ENCODE measurements around the gene CEP70.
"Not testable (repeated sequence)": the region's sequence is repeated elsewhere in the genome, so short reads cannot be mapped to it uniquely, and the experiment has no call there.

Gene CEP70

DNA sequence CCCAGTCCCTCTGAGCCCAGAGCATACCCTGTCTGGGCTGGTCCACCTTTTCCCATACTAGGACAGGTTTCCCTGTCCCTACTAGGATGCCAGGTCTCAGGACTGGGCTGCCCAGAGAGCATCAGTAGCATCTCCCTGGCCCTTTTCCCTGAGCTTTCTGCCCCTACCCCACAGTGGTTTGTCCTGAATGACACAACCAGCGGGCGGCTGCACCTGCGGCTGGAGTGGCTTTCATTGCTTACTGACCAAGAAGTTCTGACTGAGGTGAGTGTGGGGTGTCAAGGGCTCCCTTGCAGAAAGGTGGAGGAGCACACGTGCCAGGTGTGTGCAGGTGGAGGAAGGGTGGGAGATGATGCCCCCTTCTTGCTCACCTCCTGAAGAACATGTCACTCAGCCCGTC, 126.1 kb downstream of the CEP70 start:
- DNase-seq, result no peak

DNA sequence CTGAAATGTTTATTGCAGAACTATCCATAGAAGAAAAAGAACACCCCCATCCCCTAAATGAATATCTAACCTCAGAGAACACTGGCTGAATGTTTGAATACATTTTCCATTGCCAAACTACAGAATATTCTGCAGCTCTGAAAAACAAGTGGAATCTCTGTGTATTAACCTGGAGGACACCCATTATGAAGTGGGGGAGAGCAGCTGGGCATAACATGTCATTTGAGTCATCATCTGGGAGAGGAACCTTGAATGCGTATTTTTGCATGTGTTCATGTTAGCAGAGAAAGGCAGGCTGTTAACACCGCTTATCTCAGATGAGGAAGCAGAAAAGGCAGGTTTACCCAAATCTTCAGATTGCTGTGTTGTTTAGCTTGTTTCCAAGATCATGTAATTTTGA, 128.1 kb downstream of the CEP70 start:
- no peak for DNase-seq

DNA sequence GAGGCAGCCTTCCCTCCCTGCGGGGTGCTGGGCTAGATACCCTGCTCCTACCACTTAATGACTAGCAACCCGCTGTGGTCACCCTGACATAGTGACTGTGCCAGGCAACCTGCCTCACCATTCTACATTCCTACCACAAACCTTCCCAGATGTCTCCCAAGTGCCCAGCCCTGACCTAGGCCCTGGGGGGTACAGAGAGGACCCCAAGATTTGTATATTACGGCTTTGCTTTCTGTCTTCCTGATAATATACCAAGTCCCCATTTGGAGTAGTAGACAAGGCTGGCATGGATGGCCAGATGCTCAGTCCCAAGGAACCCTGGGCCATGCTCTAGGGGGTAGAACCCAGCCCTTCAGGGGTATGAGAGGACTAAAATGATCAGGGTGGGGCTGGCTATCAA, 128.6 kb downstream of the CEP70 start:
- no peak for DNase-seq

DNA sequence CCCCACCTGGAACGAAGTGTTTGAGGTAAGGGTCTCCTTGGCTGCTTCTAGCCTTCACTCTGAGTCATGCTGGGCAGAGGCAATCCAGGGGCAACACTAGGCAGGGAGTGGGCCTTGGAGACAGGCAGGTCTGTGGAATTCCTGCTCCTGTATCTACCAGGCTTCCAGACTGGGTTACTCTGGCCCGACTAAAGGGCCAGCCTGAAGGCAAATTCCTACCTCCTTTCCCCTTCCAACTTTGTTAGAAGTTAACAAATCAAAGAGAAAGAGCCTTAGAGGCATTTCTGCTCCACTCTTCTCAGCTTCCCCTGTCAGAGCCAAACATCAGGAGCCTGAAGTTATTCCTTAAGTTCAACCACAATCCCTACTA, 129.6 kb downstream of the CEP70 start:
- DNase-seq, result no peak

DNA sequence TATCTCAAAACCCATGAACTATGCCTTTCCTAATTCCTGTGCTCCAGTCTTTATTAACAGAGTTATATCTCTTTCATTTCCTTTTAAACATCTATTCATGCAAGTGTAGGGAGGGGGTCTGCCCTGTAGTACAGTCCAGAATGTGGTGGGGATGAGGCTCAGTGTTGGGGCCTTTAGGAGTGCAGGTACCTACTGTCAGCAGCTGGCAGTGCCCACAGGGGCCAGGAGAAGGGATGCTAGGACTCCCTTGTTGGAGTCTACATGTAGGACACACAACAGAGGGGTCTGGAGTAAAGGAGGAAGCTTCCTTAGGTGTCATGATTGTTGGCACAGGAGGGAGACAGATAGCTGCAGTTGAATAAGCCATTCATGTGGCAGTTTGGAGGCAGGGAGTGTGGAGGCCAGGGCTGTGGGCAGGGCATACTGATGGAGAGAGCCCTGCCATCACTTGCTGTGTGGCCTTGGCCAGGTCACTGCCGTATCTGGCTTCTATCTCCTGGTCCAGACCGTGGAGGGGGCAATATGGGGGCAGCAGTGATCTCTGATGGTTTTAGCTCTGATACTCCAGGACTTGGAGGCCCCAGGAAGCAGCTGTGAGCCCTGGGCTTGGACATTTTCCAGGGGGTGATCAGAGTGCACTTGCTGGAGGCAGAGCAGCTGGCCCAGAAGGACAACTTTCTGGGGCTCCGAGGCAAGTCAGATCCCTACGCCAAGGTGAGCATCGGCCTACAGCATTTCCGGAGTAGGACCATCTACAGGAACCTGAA, 130.2 kb downstream of the CEP70 start:
- no peak for DNase-seq

DNA sequence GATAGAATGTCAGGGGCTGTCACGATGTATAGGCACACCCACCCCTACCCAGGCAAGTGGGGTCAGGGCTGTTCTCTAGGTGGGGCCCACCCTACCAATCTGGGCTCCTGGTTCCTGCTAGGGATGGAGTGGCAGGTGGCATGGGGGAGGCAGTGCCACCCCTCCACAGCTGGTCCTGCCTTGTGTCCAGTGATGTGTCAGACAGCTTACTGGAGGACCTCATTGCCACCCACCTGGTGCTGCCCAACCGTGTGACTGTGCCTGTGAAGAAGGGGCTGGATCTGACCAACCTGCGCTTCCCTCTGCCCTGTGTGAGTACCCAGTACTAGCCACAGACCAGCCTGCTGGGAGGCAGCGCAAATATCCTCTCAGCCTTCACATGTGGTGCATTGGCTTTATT, 132.2 kb downstream of the CEP70 start:
- DNase-seq, result no peak

DNA sequence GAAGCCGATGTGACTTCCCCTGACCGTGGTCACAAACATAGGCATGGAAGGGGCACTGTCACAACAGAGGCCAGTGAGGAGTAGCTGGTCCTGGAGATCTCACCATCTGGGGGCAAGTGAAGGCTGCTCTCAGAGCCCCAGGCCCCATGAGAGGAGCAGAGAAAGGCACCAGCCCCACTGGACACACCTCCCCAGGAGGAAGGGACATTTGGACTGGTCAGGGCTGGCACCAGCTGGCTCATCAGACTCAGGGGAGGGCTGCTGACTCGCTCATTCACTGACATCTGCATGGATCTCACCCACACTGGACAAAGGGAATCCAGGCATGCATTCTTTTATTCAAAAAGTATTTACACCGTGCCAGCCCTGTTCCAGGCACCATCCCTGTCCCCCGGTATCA, 132.8 kb downstream of the CEP70 start:
- no peak for DNase-seq

DNA sequence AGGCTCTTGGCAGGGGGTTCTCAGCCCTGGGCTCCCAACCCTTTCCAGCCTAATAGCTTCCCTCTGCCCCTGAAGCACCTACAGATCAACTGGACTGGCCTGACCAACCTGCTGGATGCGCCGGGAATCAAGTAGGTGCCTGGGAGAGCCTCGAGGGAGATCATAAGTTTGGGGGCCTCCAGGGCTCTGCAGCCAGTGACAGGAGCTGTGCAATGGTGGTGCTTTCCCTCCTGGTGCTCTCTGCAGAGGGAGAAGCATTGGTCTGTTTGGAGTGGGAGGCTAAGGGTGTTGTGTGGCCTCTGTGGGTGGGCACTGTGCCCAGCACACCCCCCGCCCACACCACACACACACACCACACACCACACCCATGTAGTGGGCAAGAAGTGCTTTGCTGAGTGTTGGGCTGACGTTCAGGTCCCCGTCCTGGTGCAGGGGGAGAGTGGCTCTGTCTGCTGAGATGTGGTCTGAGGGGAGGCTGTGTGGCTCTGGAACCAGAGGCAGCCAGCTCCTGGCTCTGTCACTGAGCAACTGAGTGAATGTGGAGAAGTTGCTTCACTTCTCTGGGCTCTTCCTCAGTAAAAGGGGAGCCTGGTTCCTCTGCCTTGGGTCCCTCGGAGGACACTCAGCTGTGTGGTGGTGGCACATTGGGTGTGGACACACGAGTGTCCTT, 133.4 kb downstream of the CEP70 start:
- no peak for DNase-seq

DNA sequence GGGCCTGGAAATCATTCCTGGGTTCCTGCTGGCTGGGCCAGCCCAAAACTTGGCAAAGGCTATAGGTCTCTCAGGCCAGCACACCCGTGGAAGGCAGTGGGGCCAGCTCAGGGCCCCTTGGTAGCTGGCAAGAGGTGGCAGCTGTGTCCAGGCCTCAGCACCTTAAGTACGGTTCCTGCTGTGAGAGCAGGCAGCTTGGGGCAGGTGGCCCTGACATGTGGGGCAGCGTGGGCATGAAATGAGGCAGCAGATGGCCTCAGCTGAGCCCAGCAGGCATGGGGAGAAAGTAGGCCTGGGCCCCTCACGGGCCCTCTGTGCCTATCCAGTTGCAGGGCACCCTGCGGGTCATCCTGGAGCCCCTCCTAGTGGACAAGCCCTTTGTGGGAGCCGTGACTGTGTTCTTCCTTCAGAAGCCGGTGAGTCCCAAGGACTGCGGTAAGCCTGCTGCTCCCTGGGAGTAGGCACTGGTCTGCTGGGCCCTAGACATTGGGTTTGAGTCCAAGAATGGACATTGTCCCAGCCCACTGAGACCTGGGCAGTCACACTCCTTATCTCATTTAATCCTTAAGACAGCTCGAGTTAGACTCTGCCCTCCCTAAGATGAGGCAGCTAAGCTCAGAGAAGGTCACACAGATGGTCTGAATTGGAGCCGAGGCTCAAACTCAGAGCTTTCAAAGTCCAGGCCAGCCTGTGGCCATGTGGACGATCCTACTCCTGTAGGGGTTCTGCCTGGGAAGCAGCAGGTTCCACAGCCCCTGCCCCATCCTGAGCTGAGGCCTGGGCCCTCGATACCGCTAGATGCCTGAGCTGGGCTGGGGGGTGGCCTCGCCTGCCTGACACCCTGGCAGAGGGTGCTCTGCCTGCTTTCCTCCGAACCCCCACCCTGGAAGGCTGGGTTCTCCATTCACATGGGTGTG, 134.2 kb downstream of the CEP70 start:
- DNase-seq, result no peak

DNA sequence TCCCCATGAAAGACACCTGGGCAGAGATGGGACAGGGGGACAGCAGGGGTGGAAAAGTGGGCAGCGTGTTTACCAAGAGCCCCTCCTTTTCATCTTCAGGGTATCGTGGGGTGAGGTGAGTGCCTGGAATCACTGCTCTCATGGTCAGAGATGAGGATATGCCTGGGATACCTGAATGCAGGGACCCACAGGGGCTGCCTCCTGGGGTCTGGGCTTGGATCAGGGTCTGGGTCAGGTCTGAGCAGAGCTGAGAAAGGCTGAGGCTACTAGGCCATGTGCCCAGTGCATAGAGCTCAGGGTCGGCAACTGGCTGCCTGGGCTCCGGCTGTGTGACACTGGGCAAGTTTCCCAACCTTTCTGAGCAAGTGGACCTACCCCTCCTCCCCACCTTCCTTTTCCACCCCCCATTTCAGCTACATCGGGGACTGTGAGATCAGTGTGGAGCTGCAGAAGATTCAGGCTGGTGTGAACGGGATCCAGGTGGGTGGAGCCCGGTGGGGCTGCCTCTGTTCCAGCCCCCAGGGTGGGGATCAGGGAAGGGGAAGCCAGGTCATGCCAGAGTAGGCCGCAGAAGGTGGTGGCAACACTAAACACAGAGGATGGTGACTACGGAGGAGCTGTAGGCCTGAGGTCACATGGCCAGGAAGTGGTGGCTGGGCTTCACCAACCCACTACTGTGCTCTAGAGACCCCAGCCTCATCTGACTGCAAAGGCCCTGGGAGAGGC, 135.1 kb downstream of the CEP70 start:
- no peak for DNase-seq

DNA sequence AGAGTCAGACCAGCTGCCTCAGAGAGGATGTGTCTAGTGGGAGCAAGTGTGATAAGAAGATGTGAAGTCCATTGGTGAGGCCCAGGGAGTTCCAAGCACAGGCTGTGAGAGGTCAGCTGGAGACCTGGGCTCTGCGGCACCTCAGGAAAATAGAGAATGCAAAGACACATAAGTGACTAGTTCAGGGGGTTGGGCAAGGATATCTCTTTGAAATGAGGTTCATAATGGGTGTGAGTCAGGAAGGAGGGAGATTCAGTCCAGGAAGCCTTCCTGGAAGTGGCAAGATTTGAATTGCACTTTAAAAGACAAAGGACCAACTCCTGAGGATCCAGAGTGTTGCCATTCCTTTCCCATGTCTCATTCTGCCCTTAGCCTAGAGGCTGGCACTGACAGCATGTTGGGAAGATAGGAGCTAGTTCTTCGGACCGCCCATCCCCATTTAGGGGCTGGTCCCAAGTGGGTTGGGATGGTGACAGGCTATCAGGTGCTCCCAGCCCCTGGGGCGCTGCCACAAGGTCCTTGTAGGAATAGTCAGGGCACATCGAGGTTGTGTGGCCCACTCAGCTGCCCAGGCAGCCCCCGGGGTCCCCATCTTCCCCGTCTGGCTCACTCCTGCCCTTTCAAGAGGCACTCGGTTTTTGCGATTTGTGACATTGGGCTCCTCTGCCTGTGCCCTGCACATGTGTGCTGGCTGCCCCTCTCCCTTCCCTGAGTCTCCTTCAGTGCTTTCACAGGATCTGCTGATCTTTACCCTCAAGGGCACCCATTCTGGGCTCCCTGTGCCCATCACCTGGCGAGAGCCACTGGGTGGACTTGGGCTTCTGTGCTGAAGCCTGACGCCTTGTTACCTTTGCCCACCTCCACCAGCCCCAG, 136.0 kb downstream of the CEP70 start:
- DNase-seq, result no peak

DNA sequence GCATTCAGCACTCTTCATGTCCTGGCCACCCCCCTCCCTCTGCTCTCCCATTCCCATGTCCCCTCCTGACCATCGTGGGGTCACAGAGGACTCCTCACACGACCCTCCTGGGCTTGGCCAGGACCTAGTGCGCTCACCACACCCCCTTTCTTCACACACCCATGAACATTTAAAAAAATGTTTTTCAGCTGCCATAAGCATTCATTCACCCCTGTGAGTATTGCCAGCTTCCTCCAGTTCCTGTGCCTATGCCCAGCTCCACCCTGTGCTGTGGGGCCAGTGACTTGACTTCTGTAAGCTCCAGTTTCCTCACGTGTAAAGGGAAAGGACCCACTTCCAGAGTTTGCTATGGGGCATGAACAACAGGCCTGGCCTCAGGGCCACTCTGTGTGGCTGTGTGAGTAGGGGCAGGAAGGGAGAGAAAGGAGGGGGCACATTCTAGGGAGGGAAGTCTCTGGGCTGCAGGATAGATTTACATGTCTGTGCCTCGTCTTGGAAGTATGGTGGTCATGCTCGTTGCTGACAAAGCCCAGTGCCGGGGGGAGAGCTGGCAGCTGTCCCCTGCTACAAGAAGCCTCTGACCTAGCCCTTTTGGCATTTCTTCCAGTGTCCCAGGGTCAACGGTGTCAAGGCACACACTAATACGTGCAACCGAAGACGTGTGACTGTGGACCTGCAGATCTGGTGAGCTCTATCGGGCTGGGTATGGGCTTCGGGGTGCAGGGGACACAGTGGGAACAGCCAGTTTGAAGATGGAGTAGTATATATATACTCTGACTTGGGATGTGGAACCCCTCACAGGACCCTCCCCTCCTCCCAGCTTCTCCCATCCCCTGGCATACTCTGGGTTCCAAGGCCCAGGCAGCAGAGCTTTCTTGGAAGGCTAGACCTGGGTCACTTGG, 136.8 kb downstream of the CEP70 start:
- no peak for DNase-seq

DNA sequence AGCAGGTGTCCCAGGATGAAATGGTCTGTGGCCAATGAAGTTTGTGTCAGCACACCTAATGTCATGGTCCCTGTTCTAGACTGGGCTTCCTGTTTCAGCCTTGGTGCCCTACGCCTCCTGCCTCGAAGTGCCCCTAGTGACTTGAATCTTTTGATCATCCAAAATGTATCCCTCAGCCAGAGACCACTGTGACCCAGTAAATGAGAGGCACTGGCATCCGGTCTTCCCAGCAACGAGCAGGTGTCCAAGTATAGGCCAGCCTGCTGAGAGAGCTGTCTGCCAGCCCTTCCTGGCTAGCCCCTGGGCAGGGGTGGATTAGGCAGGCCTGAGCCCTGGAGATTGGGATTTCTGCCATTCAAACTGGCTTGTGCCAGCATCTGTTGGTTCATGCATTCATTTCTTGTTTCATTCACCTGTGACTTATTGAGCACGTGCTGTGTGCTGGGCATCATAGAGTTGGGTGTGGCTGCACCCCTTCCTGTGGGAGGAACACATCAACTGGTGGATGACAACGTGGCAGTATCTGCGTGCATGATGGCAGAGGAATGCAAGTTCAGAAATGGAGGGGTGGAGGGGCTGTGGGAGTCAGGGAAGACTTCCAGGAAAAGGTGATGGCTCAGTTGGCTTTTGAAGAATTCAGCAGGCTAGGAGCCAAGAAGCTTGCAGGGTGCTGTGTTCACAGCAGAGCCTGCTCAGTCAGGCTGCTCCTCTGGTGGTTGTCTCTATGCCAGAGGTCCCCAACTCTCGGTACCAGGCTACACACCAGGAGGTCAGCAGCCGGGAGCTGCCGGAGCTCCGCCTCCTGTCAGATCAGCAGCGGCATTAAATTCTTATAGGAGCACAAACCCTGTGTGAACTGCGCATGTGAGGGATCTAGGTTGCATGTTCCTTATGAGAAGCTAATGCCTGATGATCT, 138.0 kb downstream of the CEP70 start:
- no peak for DNase-seq

DNA sequence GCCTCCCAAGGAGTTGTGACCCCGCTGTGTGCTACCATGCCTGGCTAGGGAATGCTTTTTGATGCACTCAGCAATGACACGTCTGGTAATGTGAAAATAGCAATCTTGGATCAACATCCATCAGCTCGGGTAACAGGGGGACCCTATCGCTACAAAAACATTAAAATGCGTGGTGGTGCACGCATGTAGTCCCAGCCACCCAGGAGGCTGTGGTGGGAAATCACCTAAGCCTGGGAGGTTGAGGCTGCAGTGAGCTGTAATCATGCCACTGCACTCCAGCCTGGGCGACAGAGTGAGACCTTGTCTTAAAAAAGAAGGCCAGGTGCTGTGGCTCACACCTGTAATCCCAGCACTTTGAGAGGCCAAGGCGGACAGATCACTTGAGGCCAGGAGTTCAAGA, 140.1 kb downstream of the CEP70 start:
- not testable (repeated sequence) for DNase-seq

DNA sequence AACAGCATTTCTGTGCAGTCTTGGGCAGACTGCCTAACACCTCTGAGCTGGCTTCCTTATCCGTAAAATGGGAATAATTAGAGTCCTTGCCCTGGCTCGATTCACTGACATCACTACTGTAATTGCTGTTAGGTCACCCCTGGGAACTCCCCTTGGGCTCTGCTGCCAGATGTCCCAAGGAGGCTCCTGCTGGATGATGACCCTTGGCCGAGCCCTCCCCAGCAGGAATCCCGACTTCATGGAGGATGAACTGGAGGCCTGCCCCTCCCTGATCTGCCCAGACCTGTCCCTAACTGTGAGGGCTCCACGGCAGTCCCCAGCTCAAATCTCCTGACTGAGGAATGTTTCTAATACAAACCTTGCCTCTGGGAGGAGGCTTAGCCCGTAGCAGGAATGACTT, 141.6 kb downstream of the CEP70 start:
- no peak for DNase-seq

DNA sequence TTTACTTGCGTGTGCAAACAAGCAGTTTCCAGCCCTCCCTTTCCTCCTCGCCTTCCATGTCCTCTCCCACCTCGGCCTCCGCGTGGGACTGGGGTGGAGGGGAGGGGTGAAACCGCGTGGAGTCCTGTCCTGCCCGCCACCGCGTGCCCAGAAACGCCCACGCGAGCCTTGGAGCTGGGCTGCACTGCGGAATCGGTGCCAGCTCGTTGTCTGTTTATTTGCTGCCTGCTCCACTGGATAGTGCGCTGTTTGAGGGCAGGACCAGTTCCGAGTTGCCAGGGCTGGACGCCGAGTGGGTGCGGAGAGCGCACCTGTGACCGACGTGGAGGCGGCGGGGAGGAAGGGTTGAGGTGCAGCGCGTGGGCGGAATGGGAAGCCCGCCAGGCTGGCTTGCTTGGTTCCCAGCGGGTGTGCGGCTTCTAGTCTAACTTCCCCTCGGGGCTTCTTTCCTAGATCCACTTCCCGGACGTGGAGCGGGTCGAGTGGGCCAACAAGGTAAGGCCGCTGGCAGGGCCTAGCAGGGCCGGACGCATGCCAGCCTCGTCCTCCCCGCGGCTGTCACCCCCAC, 142.4 kb downstream of the CEP70 start:
- no peak for DNase-seq

DNA sequence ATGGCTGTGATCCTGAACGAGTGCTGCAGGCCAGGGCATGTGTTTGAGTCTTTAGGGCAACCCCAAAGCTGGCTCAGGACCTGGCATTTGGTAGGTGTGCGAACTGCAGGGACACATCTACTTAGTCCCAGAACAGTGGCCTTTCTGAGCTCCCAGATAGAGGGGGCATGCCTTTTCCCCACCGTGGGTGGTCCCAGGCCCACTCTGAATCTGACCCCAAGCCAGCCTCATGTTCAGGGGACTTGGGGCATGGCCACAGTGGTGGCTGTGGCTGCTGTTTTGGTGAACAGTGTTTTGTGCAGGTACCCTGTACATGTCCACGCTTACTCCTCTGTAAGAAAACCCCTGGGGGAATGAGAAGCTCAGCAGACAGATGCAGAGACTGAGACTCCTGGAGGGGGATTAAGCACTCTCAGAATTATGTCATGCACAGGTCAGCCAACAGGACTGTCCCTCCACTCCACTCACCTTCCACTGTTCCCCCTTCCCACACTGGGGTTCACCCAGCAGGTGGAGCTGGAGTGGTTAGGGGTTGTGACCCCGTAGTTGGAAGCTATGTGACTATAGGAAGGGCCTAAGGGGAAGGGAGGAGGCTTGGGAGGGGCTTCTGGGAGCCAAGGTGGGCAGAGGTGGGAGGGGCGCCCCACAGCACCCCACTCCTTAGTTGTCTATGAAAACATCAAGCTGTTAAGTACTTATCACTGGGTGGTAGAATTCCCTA, 143.2 kb downstream of the CEP70 start:
- DNase-seq, result no peak

DNA sequence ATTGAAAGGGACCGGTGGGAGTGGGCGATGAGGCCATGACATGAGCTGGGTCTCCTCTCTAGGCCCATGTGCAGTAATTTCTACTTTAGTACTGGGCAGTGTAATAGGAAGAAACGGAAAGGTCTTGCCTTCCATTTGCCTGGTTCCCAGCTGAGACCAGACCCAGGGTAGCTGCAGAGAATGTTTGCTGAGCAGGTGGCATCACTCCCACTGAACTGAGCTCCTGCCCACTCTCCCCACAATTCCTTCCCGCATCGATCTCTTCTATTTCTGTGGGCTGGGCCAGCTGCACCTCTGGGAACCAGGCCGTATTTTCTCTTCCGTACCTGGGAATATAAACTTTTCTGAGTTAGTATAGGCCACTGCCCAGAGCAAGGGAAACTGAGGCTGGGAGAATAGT, 143.9 kb downstream of the CEP70 start:
- no peak for DNase-seq

DNA sequence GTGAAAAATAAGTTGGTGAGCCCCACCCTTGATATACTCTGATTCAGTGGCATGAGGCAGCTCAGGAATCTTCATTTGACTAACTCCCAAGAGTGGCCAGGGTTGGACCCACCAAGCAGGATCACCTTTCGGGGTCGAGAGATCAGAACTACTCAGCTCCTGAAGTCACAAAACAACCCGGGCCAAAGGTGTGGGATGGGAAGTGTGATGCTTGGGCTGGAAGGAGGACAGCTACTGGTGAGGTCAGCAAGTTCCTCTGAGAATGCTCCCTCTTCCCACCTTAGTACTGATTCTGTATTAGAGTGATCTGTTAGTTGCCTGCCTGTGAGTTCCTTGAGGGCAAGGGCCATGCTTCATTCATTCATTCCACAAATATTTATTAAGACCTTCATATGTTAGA, 144.6 kb downstream of the CEP70 start:
- DNase-seq, result no peak
